ENCODE data around the gene SBNO1.

DNA sequence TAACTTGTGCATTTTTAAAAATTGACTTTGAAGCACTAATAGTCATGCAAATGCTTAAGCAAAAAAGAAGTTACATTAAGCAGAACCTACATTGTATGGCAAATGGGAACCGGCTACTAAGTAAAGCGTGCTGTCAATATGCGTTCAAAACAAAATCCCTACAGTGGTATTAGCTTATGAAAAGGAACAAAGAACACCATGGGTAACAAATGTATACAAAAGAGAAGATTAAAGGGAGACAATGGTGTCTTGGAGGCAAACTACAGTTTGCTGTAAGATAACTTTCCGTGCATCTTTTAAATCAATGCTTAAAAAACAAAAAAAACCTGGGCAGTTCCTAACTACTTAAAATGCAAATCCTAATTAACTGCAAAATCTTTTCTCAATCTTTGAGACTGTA, 103.5 kb downstream of the SBNO1 start:
- TF ChIP-seq GATA2 (IDR thresholded peaks at IDR 0.05; ENCODE audit: low read depth, low read length) (no peak), GATA3 (IDR thresholded peaks at IDR 0.05; ENCODE audit: low read depth, low read length) (no peak)

All from SH-SY5Y (cell line).